ACC112 (cell line): ENCODE results near the gene SCIN.
A peak's percentile ranks its signal among the peaks of the same experiment; 100 is the strongest.

Source experiments
- H2AFZ ChIP-seq: fragments of 200-600 bp; sonication (generic); one replicate; pipeline ENCODE4 v1.6.0; 2017; ENCODE audit warnings: antibody characterized with exemption, low read length; ENCODE audit not compliant: unreplicated experiment
- H3K27ac ChIP-seq: fragments of 200-600 bp; sonication (generic); 2 replicates; pipeline ENCODE4 v1.5.1; 2014; ENCODE audit warnings: low read depth, mild to moderate bottlenecking, antibody characterized with exemption, low read length, moderate library complexity
- H3K27me3 ChIP-seq: fragments of 200-600 bp; sonication (generic); 2 replicates; pipeline ENCODE4 v1.6.1; 2014; ENCODE audit warnings: mild to moderate bottlenecking, antibody characterized with exemption, low read length, moderate library complexity, mixed read lengths; ENCODE audit not compliant: insufficient read depth
- H3K36me3 ChIP-seq: fragments of 200-600 bp; sonication (generic); 2 replicates; pipeline ENCODE4 v1.6.1; 2016; ENCODE audit warnings: mild to moderate bottlenecking, antibody characterized with exemption, low read length, moderate library complexity, mixed read lengths; ENCODE audit not compliant: insufficient read depth
- H3K4me1 ChIP-seq: fragments of 200-600 bp; sonication (generic); one replicate; pipeline ENCODE4 v1.6.1; 2016; ENCODE audit warnings: low read length, mixed read lengths; ENCODE audit not compliant: insufficient read depth, unreplicated experiment, control insufficient read depth
- H3K4me3 ChIP-seq: fragments of 200-600 bp; sonication (generic); 2 replicates; pipeline ENCODE4 v1.5.1; 2014; ENCODE audit warnings: mild to moderate bottlenecking, low read depth, low read length
- H3K79me2 ChIP-seq: fragments of 200-600 bp; sonication (generic); one replicate; pipeline ENCODE4 v1.6.0; 2016; ENCODE audit warnings: low read length; ENCODE audit not compliant: control insufficient read depth, unreplicated experiment, insufficient read depth

The SCIN gene

DNA sequence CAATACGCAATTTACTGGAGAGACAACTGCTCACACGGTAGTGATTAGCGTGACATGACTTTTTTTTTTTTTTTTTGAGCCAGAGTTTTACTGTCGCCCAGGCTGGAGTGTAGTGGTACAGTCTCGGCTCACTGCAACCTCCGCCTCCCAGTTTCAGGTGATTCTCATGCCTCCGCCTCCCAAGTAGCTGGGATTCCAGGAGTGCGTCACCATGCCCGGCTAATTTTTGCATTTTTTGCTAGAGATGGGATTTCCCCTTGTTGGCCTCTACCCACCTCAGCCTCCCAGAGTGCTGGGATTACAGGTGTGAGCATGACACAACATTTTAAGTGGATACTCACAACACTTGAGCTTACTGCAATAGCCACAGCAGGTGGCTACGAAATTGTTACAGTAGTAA, 128.8 kb downstream of the SCIN start:
- H3K27me3 ChIP-seq: no peaks in the 10 kb centered on the region

DNA sequence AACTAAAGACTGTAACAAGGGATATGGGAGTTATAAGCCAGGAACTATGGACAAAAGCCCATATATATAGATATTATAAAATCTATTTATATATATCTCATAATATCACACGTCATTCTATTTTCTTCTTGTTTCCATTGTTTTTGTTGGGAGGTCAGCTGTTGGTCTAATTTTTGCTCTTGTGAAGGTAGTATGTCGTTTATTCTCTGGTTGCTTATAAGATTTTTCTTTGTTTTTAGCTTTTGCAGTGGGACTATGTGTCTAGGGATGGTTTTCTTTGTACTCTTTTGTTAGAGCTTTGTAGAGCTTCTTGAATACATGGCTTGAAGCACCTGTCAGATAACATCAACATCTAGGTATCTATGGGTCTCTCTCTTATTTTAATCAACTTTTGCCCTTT, 130.9 kb downstream of the SCIN start:
- Histone ChIP-seq H3K27me3 (no peaks in the 10 kb centered on the region), H2AFZ (no peak overlapping the region), H3K79me2 (no peaks in the 10 kb centered on the region), H3K36me3 (no peaks in the 10 kb centered on the region), H3K4me3 (no peak overlapping the region), H3K4me1 (peaks cover 5% of the 10 kb centered on the region), H3K27ac (no peak overlapping the region)

More for the DNA sequence above, 128.8 kb downstream of the SCIN start:
- Histone ChIP-seq H2AFZ (no peak overlapping the region), H3K4me1 (no peaks in the 10 kb centered on the region), H3K36me3 (no peaks in the 10 kb centered on the region), H3K4me3 (no peak overlapping the region), H3K27ac (no peak overlapping the region), H3K79me2 (no peaks in the 10 kb centered on the region)

- no peak overlapping the region for H3K27ac ChIP-seq
- no peak overlapping the region for H2AFZ ChIP-seq
- no peaks in the 10 kb centered on the region for H3K27me3 ChIP-seq
- H3K4me1 ChIP-seq: peaks cover 19% of the 10 kb centered on the region
- H3K4me3 ChIP-seq: no peak overlapping the region
- H3K36me3 ChIP-seq: no peaks in the 10 kb centered on the region
- H3K79me2 ChIP-seq: no peaks in the 10 kb centered on the region
Observed at GRCh38 chr7:12703881-12704280, 133.4 kb downstream of the SCIN start.

GRCh38 chr7:12705878-12706277, 135.4 kb downstream of the SCIN start:
- H3K36me3 ChIP-seq: no peaks in the 10 kb centered on the region
- H3K27me3 ChIP-seq: no peaks in the 10 kb centered on the region
- peaks cover 29% of the 10 kb centered on the region for H3K4me1 ChIP-seq
- H3K79me2 ChIP-seq: no peaks in the 10 kb centered on the region
- H3K4me3 ChIP-seq: no peak overlapping the region
- no peak overlapping the region for H3K27ac ChIP-seq
- H2AFZ ChIP-seq: no peak overlapping the region

GRCh38 chr7:12706900-12707536, 136.5 kb downstream of the SCIN start:
- Histone ChIP-seq H3K4me1 (peaks cover 29% of the 10 kb centered on the region), H3K27me3 (no peaks in the 10 kb centered on the region), H3K27ac (peak overlapping the region; percentile 41), H3K36me3 (no peaks in the 10 kb centered on the region), H3K4me3 (0 out of 2 replicates have a peak overlapping the region, but pooled peaks have one; percentile 6), H3K79me2 (no peaks in the 10 kb centered on the region), H2AFZ (peak overlapping the region; percentile 35)

DNA sequence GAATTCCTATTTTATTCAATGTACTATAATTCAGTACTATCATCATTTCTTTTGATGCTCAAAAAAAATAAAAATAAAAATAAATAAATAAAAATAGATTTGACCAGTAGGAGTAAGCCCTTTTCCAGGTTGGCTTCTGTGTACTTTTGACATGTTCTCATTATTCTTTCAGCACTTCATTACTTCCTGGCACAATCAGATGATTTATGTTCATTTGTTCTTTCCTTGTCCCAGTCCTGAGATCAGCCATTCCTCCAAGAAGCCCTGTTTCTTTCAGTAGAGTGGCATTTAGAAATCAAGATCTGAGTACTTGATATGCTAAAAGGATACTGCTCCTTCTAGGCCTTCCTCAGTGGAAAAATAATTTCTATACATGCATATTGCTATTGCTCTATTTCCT, 137.8 kb downstream of the SCIN start:
- Histone ChIP-seq H2AFZ (no peak overlapping the region), H3K27me3 (no peaks in the 10 kb centered on the region), H3K79me2 (no peaks in the 10 kb centered on the region), H3K4me3 (no peak overlapping the region), H3K36me3 (no peaks in the 10 kb centered on the region), H3K27ac (no peak overlapping the region), H3K4me1 (peaks cover 41% of the 10 kb centered on the region)
